HG03558 (cell line): ENCODE measurements around the gene ANKS1B.

Experiments used
- ATAC-seq: cut with Tn5 transposase; IDR thresholded peaks from one replicate; pipeline ENCODE4 v1.9.1; 2021; ENCODE audit warnings: moderate number of reproducible peaks; ENCODE audit not compliant: unreplicated experiment; ENCODE audit errors: extremely low read depth

The ANKS1B gene

GRCh38 chr12:98945864-98946263 lies 1038.9 kb downstream of the ANKS1B start:
- no peak for ATAC-seq

- no peak for ATAC-seq
Measured at GRCh38 chr12:98939926-98940325, 1044.8 kb downstream of the ANKS1B start.

GRCh38 chr12:98939350-98939749 lies 1045.4 kb downstream of the ANKS1B start:
- no peak for ATAC-seq

- ATAC-seq, result no peak
Measured at GRCh38 chr12:98935847-98936246, 1048.9 kb downstream of the ANKS1B start.

- ATAC-seq, result no peak
Measured at GRCh38 chr12:98922871-98923270, 1061.9 kb downstream of the ANKS1B start.

GRCh38 chr12:98918176-98918863 lies 1066.4 kb downstream of the ANKS1B start:
- ATAC-seq, result no peak

- no peak for ATAC-seq
Measured at GRCh38 chr12:98916106-98916505, 1068.6 kb downstream of the ANKS1B start.

GRCh38 chr12:98912401-98912974 lies 1072.2 kb downstream of the ANKS1B start:
- no peak for ATAC-seq

GRCh38 chr12:98911396-98911795 lies 1073.3 kb downstream of the ANKS1B start:
- no peak for ATAC-seq

GRCh38 chr12:98909746-98910145 lies 1075.0 kb downstream of the ANKS1B start:
- no peak for ATAC-seq

- ATAC-seq, result no peak
Measured at GRCh38 chr12:98908866-98909265, 1075.9 kb downstream of the ANKS1B start.

GRCh38 chr12:98903875-98904274 lies 1080.9 kb downstream of the ANKS1B start:
- ATAC-seq, result no peak

GRCh38 chr12:98901189-98901588 lies 1083.5 kb downstream of the ANKS1B start:
- ATAC-seq, result no peak

- ATAC-seq, result no peak
Measured at GRCh38 chr12:98896938-98897337, 1087.8 kb downstream of the ANKS1B start.

- ATAC-seq, result no peak
Measured at GRCh38 chr12:98895086-98895651, 1089.6 kb downstream of the ANKS1B start.

GRCh38 chr12:98894412-98895085 lies 1090.2 kb downstream of the ANKS1B start:
- ATAC-seq, result no peak

GRCh38 chr12:98893675-98894411 lies 1090.9 kb downstream of the ANKS1B start:
- ATAC-seq, result no peak

GRCh38 chr12:98893126-98893674 lies 1091.5 kb downstream of the ANKS1B start:
- ATAC-seq, result no peak

- ATAC-seq, result no peak
Measured at GRCh38 chr12:98885778-98886177, 1099.0 kb downstream of the ANKS1B start.

- no peak for ATAC-seq
Measured at GRCh38 chr12:98883231-98883630, 1101.5 kb downstream of the ANKS1B start.
